CD4-positive, alpha-beta T cell treated with Interleukin-6 for 4 hours (primary cell): ENCODE measurements around the gene RNF217.
A peak's percentile ranks its signal among the peaks of the same experiment; 100 is the strongest.
"Not testable (repeated sequence)": the region's sequence is repeated elsewhere in the genome, so short reads cannot be mapped to it uniquely, and the experiment has no call there.

Experiments
- DNase-seq: peaks from one replicate; pipeline ENCODE4 v3.0.0-alpha.2; 2020; ENCODE audit warnings: mixed read lengths

The RNF217 gene

GRCh38 chr6:124961777-124962638, at the start of gene RNF217:
RNF217 (plus strand) TSS chr6:124962437; CDS start chr6:124962545, 108 bp downstream.
- DNase-seq, result peak; percentile 13

DNA sequence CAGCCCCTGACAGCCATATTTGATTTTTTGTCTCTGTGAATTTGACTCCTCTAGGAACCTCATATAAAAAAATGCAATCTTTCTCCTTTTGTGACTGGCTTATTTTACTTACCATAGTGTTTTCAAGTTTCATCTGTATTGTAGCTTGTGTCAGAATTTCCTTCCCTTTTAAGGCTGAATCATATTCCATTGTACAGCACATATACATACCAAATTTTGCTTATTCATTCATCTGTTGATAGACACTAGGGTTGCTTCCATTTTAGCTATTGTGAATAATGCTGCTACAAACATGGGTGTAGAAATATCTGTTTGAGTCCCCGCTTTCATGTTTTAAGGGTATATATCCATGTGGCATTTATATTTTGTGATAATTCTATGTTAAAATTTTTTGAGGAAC, 49.2 kb upstream of the RNF217 start:
- DNase-seq, result no peak

DNA sequence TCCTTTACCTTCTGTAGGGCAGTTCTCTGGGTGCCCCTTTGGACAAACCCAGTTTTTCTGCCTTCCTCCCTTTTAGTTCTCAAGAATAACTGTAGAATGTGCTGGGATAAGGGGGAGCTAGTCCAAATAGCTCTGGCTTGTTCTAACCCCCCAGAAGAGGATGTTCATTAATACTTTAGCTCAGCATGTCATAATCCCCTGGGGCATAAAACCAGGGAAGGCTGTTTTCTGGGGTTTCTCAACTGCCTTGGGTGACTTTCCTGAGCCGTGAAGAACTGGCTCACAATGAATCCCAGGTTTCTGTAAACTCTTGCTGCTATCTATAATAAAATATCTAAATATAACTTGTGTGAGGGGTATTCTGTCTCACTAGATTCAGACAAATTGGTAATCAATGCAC, 44.5 kb upstream of the RNF217 start:
- DNase-seq, result no peak

GRCh38 chr6:124919703-124920102, 42.5 kb upstream of the RNF217 start:
- not testable (repeated sequence) for DNase-seq

DNA sequence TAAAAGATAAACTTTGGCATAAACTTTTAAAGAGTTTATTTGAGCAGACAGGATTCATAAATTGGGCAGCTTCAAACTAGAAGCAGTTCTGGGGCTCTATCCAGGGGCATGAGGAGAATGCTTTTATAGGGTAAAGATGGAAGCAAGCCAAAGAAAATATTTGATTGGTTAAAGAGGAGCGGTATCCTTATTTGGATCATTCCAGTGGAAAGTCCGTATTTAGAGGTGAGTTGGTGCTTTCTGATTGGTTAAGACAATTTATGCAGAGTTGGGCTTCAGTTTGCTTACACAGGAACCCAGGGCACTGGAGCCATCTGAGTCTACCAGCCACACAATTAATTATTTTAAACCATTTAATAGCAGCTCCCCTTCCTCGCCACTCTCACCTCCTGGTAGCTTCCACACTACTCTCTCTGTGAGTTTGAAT, 37.9 kb upstream of the RNF217 start:
- DNase-seq, result no peak

DNA sequence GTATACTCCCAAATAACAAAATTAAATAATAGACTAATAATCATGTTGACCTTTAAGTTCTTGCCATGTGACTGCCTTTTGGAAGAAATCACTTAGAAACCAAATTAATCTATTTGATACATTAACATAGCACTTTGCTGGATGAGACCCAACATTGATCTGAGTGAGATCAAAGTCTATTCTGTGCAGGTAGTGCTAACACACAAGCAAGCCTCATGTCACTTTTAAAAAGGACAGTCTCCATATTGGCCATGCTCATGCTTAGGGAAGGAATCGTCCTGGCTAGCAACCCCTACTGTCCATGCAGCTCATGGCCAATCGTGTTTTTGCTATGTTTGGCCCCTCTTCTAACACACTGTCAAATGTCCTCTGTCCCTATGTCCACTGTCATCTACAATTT, 35.8 kb upstream of the RNF217 start:
- no peak for DNase-seq

DNA sequence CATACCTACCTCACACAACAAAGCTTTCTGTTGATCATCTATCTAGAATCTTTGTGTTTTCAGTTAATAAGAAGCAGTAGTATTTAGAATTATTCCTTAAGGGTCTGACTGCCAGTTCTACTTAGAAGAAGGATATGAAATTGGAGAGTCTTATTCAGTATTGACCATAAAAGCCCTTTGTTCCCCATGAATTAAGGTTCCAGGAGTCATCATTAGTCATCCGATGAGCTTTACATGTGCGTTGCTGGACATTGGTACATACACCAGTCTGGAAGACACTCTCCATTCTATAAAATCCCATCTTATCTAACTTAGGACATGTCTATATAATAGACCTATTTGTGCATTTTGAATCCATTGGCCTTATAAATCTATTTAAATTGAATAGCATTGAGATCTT, 34.4 kb upstream of the RNF217 start:
- DNase-seq, result no peak

DNA sequence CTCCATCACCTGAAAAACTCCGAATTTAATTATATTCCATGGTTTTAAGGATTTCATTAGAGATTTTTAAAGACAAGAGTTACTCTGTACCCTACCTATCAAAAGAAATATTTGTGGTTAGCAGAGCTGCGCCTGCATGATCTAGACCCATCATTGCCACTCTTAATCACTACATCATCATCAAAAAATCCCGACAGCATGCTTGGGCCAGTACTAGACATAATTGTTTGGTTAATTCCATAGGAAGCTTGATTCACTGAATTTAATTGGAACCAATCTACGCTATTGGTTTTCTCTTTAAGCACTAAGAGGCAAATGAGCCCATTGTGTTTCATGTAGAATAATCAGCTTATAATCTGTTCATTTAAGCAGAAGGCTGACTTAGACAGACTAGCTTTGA, 33.4 kb upstream of the RNF217 start:
- DNase-seq, result no peak

DNA sequence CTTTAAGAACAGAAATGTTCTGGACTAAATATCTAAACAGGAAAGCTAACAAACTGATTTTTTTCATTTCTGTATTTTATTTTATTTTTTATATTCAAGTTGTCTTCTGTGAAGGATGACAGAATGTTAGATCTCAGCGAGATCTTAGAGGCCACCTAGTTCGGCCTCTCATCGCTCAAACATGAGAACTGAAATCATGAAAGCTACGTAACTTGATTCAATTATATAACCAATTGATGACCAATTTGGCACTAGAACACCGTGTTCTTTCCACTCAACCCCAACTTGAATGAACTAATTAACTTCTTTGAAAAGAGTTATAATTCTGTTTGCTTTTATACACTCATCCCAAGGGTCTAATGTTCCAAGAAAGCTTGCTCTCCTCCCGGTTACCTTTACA, 24.6 kb upstream of the RNF217 start:
- no peak for DNase-seq

DNA sequence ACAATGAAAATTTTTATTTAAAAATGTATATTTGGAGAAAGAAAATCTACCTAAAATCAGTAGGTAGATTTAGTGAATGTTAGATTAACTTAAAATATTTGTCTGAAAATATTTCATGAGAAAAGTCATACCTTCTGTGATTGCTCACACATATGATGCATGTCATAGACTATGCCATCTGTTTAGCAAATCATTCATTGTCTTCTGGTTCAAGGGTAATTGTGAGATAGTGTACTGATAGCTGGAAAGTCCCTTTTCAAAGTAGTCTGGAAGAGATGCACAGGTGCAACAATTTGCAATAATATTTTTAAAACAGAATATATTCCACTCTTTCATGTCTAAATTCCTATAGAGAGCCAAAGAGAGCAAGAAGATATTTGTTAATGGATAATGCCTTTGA, 21.0 kb upstream of the RNF217 start:
- DNase-seq, result no peak

- no peak for DNase-seq
These were observed 18.6 kb upstream of the RNF217 start for GRCh38 chr6:124943658-124944057.

GRCh38 chr6:124947971-124948451, 14.2 kb upstream of the RNF217 start:
- DNase-seq, result no peak

GRCh38 chr6:124949706-124950105, 12.5 kb upstream of the RNF217 start:
- no peak for DNase-seq

DNA sequence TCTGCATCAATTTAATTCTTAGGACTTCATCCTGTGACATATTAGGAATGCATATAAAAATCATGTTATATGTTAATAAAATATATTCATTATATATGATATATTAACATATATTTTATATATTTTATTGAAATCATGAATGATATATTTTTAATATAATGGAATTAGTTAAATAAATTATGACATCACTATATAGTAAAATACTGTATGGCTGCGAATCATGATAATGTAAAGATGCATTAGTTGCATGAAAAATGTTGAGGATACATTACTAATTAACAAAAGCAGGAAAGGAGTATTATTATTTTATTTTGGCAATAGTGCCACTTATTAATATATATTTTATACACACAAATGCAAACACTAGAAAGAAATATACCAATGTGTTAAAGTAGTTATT, 8.4 kb upstream of the RNF217 start:
- no peak for DNase-seq

DNA sequence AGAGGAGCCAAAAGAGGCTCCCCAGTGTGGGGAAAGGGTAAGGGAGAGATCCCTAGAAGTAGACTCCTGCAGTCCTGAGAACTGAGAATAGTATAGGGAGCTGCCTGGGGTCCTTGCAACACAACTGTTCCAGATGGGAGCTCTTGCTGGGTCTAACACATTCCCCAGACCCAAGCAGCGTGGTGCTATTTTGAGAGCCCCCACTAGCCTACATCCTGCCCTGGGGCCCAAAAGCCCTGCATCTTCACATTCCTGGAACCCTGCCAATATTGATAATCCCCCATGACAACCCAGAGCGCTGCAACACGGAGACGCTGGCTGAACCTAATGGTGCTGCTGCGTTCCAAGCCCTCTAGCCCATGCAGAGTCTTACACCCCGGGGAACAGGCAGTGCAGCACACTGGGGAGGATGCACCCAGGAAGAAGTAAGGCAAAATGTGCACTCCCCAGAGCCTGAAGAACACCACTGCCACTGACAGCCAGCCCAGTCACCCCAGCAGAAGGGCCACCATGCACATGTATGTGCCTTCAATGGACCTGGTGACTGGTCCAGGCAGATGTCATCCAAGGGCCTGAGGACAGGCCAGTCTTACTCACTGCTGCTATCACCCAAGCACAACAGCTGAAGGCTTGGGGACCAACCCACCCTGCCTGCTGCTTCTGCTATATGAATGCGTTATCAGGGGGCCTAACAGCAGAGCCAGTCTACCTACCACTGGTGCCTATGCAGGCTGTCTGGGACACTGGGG, 7.0 kb upstream of the RNF217 start:
- DNase-seq, result no peak

GRCh38 chr6:124956018-124956417, 6.2 kb upstream of the RNF217 start:
- no peak for DNase-seq

GRCh38 chr6:124958149-124958548, 4.1 kb upstream of the RNF217 start:
- no peak for DNase-seq

DNA sequence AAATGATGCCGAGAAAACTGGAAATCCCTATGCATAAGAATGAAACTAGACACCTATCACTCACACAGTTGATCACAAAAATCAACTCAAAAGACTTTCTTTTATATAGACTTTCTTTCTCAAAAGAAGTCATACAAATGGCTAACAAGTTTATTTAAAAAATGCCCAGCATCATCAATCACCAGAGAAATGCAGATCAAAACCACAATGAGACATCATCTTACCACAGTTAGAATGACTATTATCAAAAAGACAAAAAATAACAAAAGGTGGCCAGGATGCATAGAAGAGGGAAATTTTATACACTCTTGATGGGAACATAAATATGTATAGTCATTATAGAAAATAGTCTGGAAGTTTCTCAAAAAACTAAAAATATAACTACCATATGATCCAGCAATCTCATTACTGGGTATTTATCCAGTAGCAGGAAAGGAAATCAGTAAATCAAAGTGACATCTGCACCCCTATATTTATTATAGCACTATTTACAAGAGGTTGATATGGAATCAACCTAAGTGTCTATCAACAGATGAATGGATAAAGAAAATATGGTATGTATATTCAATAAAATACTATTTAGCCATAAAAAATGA, 3.4 kb upstream of the RNF217 start:
- no peak for DNase-seq

GRCh38 chr6:124960757-124961463, 1.3 kb upstream of the RNF217 start:
- no peak for DNase-seq

DNA sequence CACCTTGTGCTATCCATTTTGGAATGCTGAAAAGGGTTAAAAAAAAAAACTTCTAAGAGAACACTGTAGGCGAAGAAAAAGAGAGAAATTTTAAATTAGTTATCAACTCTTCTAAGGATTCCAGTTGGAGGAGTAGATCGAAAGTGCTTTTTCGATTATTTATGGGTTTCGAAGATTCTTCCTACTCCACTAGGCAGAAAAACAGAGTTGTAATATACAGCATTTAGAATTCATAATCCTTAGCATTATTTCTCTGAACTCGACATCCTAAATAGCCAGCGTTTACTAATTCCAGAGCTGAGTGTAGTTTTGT, 817 bp upstream of the RNF217 start:
- no peak for DNase-seq

GRCh38 chr6:124962639-124963415, 590 bp downstream of the RNF217 start:
- DNase-seq, result no peak

GRCh38 chr6:124963416-124963785, 1.2 kb downstream of the RNF217 start:
- DNase-seq, result no peak
